Measurements from ENCODE around the gene TDRD10.

TDRD10 gene

DNA sequence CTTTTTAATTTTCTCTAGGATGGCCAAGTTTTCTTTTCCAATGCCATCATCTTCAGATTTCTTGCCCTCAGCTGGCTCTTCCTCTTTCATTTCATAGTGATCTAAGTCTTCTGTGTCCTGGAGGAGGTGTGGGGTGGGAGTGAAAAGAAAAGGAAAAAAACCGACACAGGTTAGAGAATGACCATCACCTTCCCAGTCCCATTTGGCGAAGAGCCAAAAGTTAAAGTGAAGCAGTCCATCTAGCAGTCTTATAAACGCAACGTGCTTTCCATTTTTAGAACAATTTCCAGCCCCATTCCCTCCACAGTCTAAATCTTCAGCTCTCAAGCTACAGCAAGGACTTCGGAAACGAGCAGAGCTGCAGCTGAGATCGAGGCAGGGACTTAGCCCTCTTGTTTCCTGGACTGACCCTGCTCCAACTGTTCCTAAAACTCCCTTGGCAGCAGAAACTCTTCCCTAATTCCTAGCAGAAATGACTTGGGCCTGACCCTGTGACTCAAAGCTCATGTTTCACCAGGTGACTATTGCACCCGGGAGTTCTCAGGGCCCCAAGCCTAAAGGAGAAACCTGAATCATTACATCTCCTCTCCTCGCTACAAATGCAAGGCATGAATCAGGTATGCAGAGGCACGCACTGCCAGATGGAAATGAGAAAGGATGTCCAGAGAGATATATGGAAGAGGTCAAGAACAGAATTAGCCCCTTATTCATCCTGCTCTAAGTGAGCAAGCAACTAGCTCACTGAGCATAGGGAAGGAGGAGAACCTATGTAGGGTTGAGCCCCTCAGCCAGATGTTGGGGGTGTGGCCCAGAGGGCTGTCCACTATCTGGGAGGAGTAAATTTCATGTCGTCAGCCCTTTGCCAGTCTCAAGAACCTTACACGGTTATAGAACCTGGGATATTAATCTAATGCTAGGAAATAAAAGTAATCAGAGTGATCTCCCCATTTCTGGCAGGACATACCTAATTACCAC, 51.3 kb downstream of the TDRD10 start:
- DNase-seq: no peak

DNA sequence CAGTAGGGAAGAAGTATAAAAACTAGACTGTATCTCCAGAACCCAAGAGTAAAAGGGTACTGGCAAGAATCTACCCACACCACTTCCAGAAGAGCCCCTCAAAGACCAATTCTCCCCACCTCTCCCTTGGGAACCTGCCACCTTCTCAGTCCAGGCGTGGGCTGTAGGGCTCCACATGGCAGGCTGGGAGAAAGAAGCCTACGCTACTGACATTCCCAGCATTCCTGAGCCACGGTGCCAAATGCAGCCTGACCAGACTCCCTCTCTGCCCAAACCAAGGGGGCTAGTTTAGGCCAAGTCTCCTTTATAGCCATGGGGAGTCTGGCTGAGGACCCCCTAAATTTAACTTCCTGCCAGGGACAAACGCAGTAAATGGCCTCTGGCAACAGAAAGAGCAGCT, 54.4 kb downstream of the TDRD10 start:
- no peak for DNase-seq

DNA sequence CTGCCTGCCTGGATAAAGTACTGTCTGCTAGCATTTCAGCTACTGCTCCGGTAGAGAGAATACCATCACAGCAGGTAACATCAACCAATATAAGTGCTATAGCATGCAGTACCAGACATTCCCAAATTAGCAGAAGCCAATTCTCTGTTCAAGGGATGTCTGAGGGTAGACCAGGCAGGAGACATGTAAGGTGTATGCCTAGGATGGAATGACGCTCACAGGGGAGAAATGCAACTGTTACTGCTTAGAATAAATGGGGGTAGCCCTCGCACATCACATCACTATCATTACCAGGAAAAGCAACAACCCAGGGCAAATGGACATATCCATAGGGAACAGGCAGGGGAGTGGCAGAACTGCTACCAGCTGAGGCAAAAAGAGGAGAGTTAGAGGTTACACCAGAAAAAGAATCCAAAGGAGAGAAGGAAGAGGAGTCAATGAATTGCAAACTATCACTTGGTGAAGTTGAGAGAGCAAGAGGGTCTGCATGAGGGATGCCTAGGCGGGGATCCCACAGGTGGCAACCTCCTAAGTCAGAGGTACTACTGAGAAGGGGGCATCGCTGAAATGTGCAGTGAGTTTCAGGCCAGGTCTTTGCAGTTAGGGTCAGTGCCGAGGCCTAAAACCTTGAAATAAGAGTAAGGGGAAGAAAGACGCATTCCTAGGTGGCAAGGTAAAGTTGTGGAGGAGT, 55.4 kb downstream of the TDRD10 start:
- no peak for DNase-seq

DNA sequence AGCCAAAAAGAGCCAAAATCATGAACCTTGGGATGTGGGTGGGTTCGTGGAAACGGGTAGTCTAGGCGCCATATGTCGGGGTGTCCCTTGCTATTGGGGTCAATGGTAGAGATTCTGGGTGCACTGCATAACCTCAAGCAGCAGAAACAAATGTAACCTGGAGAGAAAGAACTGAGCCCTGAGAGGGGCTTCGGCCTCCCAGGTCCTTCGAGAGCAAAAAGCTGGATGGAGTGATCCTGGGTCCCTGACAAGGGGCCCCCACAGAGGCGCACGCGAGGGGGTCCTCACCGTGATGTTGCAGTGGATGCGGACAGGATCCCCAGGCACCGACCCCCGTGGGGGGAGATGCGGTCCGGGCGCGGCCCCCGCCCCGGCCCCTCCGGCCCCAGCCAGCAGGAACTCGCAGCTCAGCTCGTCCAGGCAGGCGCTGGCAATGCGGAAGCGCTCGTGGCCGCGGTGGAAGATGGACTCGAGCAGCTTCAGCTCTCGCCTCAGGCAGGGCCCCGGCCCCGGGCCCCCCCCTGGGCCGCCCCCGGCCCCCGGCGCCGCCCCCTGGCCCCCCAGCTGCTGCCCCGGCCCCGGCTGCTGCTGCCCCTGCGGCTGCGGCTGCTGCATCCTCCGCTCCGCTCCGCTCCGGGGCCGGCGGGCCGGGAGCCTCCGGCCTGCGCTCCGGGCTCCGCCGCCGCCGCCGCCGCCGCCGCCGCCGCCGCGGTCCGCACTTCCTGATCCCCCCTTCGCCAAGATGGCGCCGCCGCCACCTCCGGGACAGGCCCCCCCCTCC, 56.1 kb downstream of the TDRD10 start, which contains the start of gene UBE2Q1:
Gene UBE2Q1, minus strand, starts transcription at position 724 of the 781 bp plus-strand sequence. Its CDS starts 109 bp downstream, at position 615.
- DNase-seq: peak in 8 of 14 donors; percentile 30 to 74 (median 41)

DNA sequence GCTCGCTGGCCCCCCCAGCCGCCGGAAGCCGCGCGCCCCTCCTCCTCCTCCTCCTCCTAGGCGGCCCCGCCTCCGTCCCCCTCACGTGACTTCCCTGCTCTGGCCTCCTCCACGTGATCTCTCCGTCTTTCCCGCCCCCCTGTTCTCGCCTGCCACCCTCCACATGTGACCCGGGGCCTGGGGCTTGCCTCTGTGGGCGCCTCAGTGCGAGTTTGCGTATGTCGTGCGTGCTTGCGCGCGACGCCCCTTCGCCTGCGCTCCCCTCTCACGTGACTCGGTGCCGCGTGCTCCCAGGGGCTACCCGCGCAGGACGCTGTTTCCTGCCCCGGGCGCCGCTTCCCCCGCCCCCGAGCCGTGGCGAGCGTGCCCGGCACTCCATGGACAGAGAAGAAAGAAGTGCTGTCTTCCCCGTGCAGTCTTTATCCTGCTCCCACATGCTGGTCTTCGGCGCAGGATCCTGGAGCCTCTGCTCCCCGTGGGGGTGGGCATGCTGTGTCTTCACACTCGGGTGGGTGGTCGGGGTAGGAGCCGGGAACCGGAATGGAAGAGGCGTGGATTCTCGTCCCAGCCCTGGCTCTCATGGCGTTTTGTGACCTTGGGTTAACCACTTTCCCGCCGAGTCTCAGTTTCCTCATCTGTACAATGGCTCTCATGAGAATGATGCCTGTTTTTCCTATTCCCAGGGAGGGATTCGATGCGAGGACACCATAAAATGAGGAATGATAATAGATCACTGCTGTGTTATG, 56.9 kb downstream of the TDRD10 start:
- peak; percentile 91 to 99 (median 98) for DNase-seq

DNA sequence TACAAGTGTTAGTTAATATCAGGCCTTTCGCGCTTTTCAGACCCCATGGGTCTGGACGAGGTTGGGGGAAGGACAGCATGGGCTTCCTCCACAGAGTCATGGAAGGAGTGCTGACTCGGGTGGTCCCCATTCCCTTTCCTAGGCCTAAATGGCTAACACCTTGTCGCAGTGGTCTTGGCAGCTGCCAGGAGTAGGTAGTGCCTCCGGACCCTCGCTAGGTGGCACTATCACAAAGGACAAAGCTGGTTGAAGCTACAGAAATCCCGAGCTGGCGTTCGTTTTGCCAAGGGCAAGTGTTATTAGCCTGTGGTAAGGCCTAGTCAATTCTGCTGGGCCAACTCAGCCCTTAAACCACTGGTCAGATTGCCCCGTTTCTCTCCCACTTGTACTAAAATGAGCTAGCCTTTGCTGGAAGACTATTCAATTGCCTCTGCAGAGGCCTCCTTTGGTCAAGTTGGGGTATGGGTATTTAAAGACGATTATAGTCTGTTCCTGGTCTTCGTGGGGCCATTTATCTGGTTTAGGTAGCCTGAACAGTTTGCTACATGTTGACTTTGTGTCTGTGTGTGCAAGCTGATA, 57.5 kb downstream of the TDRD10 start:
- DNase-seq: peak in 13 of 14 donors; percentile 17 to 90 (median 81)

DNA sequence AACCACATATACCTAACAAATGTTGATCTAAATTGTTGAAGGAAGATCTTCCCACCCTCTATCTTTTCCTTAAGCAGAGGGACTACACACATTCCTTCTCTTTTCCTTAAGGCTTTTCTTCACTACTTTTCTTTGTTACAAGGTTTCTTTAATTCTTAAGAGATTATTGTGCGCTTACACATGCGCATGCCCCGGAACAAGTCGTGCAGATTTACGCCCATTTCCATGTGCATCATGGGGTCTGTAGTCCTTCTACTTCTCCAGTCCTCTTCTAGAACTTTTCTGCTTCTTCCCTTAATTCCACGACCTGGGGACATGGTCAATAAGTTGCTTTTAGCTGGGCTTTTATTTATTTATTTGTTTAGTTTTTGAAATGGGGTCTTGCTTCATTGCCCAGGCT, 63.9 kb downstream of the TDRD10 start:
- no peak for DNase-seq

DNA sequence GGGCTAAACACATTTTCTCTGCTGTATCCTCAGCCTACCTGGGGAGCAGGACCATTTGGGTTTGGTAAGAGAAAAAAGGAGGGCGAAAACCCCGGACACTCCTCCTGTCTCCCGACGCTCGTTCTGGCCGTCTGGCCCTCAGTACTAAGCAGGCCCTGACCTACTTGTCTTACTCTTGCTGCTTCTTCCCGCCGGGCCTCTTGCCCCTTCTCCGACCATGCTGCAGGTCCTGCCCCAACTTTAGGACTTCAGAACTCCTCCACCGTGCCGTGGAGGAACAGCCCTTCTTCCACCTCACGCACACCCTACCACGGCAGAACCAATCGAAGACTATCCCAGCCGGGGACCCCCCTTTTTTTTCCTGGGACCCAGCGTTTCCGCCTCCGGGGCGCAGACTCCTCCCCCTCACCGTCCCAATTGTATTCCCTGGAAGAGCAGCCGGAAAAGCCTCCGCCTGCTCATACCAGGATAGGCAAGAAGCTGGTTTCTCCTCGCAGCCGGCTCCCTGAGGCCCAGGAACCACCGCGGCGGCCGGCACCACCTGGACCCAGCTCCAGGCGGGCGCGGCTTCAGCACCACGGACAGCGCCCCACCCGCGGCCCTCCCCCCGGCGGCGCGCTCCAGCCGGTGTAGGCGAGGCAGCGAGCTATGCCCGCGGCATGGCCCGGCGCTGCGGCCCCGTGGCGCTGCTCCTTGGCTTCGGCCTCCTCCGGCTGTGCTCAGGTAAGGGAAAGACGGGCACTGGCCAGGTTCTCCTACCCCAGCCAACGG, 65.6 kb downstream of the TDRD10 start, which contains the start of gene CHRNB2:
Gene CHRNB2, plus strand, starts transcription at position 393 of the 771 bp plus-strand sequence. Its CDS starts 267 bp downstream, at position 660.
- DNase-seq: peak in 8 of 14 donors; percentile 21 to 75 (median 32)

DNA sequence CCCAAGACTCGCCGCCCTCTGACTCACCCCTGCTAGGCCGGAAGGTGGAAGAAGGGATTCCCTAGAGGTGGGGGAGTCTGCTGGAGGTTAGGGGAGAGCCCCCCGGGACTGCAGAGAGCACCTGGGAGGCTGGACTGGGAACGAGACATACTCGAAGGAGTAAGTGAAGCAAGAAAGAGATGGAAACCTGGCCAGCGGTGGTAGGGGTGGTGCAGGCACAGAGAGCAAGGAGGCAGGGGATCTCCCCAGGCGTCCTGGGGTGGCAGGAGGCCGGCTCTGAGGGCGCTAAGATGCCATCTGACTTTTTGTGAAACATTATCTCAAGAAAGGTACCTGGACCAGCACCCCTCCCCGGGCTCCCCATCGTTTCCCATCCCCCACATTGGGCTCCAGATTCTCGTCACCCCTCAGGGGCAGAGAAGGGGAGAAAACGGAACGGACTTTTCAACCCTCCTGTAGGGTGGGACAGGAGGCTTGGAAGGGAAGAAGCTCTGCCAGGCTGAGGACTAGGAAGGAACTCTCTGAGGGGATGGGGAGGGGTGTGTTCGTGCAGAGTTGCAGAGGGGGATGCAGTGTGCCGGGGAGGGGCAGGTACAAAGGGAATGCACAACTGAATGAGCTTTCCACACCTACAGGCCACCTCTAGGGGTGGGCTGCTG, 66.3 kb downstream of the TDRD10 start:
- no peak for DNase-seq

DNA sequence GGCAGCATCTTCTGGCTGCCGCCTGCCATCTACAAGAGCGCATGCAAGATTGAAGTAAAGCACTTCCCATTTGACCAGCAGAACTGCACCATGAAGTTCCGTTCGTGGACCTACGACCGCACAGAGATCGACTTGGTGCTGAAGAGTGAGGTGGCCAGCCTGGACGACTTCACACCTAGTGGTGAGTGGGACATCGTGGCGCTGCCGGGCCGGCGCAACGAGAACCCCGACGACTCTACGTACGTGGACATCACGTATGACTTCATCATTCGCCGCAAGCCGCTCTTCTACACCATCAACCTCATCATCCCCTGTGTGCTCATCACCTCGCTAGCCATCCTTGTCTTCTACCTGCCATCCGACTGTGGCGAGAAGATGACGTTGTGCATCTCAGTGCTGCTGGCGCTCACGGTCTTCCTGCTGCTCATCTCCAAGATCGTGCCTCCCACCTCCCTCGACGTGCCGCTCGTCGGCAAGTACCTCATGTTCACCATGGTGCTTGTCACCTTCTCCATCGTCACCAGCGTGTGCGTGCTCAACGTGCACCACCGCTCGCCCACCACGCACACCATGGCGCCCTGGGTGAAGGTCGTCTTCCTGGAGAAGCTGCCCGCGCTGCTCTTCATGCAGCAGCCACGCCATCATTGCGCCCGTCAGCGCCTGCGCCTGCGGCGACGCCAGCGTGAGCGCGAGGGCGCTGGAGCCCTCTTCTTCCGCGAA, 69.4 kb downstream of the TDRD10 start:
- no peak for DNase-seq

DNA sequence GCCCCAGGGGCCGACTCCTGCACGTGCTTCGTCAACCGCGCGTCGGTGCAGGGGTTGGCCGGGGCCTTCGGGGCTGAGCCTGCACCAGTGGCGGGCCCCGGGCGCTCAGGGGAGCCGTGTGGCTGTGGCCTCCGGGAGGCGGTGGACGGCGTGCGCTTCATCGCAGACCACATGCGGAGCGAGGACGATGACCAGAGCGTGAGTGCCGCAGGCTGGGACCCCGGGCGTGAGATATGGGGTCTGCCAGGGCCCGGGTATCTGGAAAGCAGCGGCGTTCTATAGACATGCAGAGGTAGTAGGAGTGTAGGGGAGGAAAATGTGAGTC, 69.9 kb downstream of the TDRD10 start:
- no peak for DNase-seq

DNA sequence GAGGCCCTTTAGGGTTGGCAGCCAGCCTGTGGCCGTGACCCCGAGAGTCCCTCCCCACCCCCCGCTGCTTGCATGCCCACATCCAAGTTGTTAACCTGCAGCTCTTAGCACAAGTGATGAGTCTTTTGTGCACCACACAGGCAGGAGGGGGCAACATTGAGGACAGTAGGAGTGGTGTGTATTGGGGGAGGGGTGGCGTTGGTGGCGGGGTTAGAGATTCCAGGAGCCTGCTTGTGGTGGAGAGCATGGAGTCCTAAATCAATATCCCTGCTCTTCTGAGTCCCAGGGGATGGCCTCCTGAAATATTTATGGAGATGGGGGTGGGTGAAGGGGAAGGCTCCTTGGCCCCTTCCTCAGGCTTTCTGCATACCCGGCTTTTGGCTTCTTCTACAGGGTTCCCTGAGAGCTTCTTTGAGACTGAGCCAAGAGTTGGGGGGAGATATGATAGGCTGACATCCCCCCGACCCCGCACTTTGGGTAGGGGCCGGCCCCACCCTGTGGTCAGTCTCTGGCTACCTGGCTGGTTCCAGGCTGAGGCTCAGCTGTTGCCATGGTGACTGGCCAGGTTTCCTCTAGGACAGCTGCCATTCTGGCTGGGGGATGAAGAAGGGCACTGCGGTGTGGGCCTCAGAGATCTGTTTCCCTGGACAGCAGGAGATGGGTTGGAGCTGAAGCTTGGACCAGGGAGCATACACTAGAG, 70.6 kb downstream of the TDRD10 start:
- DNase-seq: peak in 1 of 14 donors; percentile 66

DNA sequence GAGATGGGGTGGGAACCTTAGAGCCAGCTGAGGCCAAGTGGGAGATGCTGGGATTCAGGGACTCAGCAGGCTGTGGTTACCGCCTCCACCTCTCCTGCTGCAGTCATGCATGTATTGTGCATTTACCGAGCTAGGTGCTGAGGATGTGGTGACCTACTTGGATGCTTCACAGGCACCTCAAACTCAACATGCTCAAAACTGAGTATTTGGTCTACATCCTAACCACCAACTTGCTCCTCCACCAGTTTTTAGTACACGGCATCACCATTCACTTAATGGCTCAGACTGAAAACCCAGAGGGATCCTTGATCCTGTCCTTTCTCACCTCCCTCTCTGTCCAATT, 71.1 kb downstream of the TDRD10 start:
- DNase-seq: peak in 1 of 14 donors; percentile 66

DNA sequence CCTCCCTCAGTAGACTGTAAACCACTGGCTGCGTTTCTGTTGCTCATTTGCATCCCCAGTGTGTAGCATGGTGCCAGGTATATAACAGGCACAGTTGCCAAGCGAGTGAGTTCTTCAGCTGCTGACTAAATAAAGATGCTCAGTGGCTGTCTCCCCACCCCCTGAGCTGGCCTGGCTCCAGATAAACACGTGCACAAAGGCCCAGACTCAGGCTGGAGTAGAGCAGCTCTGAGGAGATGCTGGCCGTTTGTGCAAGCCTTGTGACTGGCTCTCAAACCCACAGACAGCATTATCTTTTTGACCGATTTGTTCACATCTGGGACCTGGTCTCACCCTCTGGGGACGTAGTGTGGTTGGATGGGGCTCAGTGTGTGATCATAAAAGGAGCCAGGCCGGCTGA, 72.7 kb downstream of the TDRD10 start:
- DNase-seq: no peak

DNA sequence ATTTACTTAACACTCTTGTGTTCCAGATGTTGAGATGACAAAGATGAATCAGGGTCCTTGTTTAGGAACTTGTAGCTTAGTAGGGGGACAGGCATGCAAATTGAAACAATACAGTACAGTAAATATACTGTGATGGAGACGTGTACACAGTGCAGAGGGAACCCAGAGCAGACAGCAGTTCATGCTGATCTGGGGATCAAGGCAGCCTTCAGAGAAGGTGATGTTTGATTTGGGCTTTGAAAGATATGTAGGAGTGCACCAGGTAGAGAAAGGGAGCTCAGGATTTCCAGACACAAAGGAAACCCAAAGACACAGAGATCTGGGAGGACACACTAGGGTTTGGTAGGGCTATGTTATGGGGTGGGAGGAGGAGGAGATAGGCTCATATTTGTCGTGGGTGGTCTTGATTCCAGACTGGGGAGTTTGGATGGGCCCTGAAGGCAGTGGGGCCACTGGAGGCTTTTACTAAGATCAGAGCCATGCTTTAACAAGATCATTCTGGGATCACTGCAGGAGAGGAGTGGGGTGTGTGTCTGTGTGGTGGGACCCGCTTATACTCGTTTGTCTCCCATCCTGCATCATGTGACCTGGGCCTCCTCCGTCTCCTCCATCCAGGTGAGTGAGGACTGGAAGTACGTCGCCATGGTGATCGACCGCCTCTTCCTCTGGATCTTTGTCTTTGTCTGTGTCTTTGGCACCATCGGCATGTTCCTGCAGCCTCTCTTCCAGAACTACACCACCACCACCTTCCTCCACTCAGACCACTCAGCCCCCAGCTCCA, 73.3 kb downstream of the TDRD10 start:
- no peak for DNase-seq

DNA sequence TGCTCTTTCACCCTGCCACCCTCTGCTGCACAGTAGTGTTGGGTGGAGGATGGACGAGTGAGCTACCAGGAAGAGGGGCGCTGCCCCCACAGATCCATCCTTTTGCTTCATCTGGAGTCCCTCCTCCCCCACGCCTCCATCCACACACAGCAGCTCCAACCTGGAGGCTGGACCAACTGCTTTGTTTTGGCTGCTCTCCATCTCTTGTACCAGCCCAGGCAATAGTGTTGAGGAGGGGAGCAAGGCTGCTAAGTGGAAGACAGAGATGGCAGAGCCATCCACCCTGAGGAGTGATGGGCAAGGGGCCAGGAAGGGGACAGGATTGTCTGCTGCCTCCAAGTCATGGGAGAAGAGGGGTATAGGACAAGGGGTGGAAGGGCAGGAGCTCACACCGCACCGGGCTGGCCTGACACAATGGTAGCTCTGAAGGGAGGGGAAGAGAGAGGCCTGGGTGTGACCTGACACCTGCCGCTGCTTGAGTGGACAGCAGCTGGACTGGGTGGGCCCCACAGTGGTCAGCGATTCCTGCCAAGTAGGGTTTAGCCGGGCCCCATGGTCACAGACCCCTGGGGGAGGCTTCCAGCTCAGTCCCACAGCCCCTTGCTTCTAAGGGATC, 74.0 kb downstream of the TDRD10 start:
- no peak for DNase-seq

DNA sequence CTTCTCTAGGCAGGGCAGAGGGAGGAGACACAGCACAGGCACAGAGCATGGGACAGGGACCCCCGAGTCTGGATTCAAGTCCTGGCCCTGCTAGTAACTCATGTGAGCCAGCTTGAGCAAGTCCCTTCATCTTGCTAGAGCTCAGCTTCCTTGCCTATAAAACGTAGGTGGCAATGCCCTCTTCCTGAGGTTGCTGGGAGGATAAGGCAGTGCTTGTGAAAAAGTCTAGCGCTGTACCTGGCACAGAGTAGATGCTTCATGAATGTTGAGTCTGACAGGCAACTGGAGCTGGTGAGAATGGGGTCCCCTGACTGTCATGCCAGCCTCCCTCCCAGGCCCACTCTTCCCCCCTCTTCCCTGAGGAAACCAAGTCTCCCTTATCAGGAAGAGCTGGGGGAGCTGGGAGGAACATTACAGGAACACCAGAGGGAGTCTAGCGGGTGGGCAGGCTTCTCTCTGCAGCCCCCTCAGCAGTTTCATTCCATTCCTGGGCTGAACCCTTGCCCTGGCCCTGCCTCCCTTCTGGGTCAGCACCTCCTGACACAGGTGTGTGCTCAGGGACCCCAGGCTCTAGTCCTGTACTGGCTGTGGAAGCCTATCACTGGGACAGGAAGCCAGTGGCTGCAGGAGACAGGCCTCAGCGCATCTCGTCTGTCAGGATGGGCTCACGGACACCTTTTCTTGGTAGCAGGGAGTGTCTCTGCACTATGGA, 75.5 kb downstream of the TDRD10 start:
- no peak for DNase-seq

Measured in C1 segment of cervical spinal cord (tissue), 14 donors.